IMR-90 (cell line): ENCODE results near the gene LSM14B. TPM values are rescaled to one million over a fixed set of nuclear protein-coding genes. Genes with fewer than 3 reads are reported as not detected.
A peak's percentile ranks its signal among the peaks of the same experiment; 100 is the strongest.

Source experiments
- ATAC-seq: fragments of 200-7000 bp; cut with Tn5 transposase; 2 replicates; pipeline ENCODE4 v1.9.1; 2020; ENCODE audit warnings: low read depth, mild to moderate bottlenecking, moderate library complexity
- BruUV-seq: library from RNA; stranded (reverse); fragments of 400-500 nt; replicated peaks from 2 replicates; lab custom pipeline; 2021; lab: Mats Ljungman, UMichigan
- CTCF ChIA-PET: fragments of 300-600 bp; formaldehyde crosslinking; extraction: SDS; loops from one replicate; lab custom pipeline; 2021; ENCODE audit warnings: antibody characterized with exemption; lab: Yijun Ruan, JAX
- POLR2A ChIA-PET: fragments of 300-600 bp; sonication (Branson Sonifier 250); formaldehyde crosslinking; loops from one replicate; lab custom pipeline; 2022; ENCODE audit warnings: antibody characterized with exemption; ENCODE audit not compliant: unreplicated experiment; lab: Charles Lee
- DNase-seq: peaks from one replicate; pipeline ENCODE4 v3.0.0; 2013
- H2AFZ ChIP-seq: replicated peaks from 2 replicates; pipeline ENCODE3; 2013; ENCODE audit warnings: low read length, mild to moderate bottlenecking; ENCODE audit not compliant: poor library complexity
- H2AK5ac ChIP-seq: 2 replicates; pipeline ENCODE4 v1.6.1; 2013; ENCODE audit warnings: low read depth, low read length, inconsistent platforms
- H2AK9ac ChIP-seq: replicated peaks from 2 replicates; pipeline ENCODE3; 2013; ENCODE audit warnings: mild to moderate bottlenecking, low read depth, low read length, moderate library complexity; ENCODE audit not compliant: poor library complexity
- H2BK120ac ChIP-seq: 2 replicates; pipeline ENCODE4 v1.6.1; 2013; ENCODE audit warnings: low read depth, low read length, inconsistent platforms
- H2BK15ac ChIP-seq: 3 replicates; pipeline ENCODE4 v1.6.1; 2013; ENCODE audit warnings: low read depth, low read length, inconsistent platforms
- H2BK20ac ChIP-seq: 2 replicates; pipeline ENCODE4 v1.6.1; 2013; ENCODE audit warnings: low read depth, mild to moderate bottlenecking, inconsistent platforms, low read length, moderate library complexity
- H2BK5ac ChIP-seq: 2 replicates; pipeline ENCODE4 v1.6.1; 2013; ENCODE audit warnings: mild to moderate bottlenecking, low read depth, low read length, inconsistent platforms; ENCODE audit not compliant: poor library complexity, severe bottlenecking
- H3K14ac ChIP-seq: replicated peaks from 2 replicates; pipeline ENCODE4 v1.6.1; 2013; ENCODE audit warnings: low read depth, low read length, inconsistent platforms
- H3K18ac ChIP-seq: 2 replicates; pipeline ENCODE4 v1.6.1; 2013; ENCODE audit warnings: low read depth, low read length, control low read depth
- H3K23ac ChIP-seq: 2 replicates; pipeline ENCODE4 v1.6.1; 2013; ENCODE audit warnings: low read depth, low read length, inconsistent platforms
- H3K27ac ChIP-seq: 2 replicates; pipeline ENCODE4 v1.5.1; 2013; ENCODE audit warnings: mild to moderate bottlenecking, control low read depth, low read length; ENCODE audit not compliant: insufficient read depth
- H3K27me3 ChIP-seq: 2 replicates; pipeline ENCODE4 v1.6.1; 2013; ENCODE audit warnings: low read length; ENCODE audit not compliant: control insufficient read depth, insufficient read depth
- H3K36me3 ChIP-seq: 2 replicates; pipeline ENCODE4 v1.6.1; 2013; ENCODE audit warnings: low read length, mixed read lengths; ENCODE audit not compliant: control insufficient read depth, insufficient read depth
- H3K4ac ChIP-seq: 2 replicates; pipeline ENCODE4 v1.6.1; 2013; ENCODE audit warnings: low read depth, low read length, inconsistent platforms
- H3K4me1 ChIP-seq: 2 replicates; pipeline ENCODE4 v1.6.1; 2013; ENCODE audit warnings: low read length, mixed read lengths; ENCODE audit not compliant: control insufficient read depth, insufficient read depth
- H3K4me2 ChIP-seq: 2 replicates; pipeline ENCODE4 v1.6.1; 2013; ENCODE audit warnings: low read depth, mild to moderate bottlenecking, control low read depth, low read length, moderate library complexity
- H3K4me3 ChIP-seq: 2 replicates; pipeline ENCODE4 v1.5.1; 2013; ENCODE audit warnings: low read depth, mild to moderate bottlenecking, control low read depth, low read length, moderate library complexity; ENCODE audit not compliant: insufficient read depth
- H3K56ac ChIP-seq: 2 replicates; pipeline ENCODE4 v1.6.1; 2013; ENCODE audit warnings: low read length, inconsistent platforms; ENCODE audit not compliant: insufficient read depth; ENCODE audit errors: extremely low read depth
- H3K79me1 ChIP-seq, 2 experiments: 2 replicates each; pipeline ENCODE4 v1.6.1; 2013; ENCODE audit warnings: low read length in 2 of 2, inconsistent platforms in 1 of 2, low read depth in 1 of 2
- H3K9ac ChIP-seq: 2 replicates; pipeline ENCODE4 v1.6.1; 2013; ENCODE audit warnings: low read depth, low read length, control low read depth
- H3K9me1 ChIP-seq: 2 replicates; pipeline ENCODE4 v1.6.1; 2013; ENCODE audit warnings: low read length, inconsistent platforms; ENCODE audit not compliant: insufficient read depth
- H3K9me3 ChIP-seq: 2 replicates; pipeline ENCODE4 v1.6.1; 2013; ENCODE audit warnings: low read length; ENCODE audit not compliant: control insufficient read depth, insufficient read depth
- H4K20me1 ChIP-seq: 2 replicates; pipeline ENCODE4 v1.6.1; 2013; ENCODE audit warnings: low read length, inconsistent platforms; ENCODE audit not compliant: insufficient read depth
- H4K5ac ChIP-seq: 2 replicates; pipeline ENCODE4 v1.6.1; 2013; ENCODE audit warnings: mild to moderate bottlenecking, low read depth, low read length, control low read depth
- H4K8ac ChIP-seq, 2 experiments: 2 replicates each; pipeline ENCODE4 v1.6.1; 2013; ENCODE audit warnings: low read depth in 2 of 2, low read length in 2 of 2, control low read depth in 1 of 2, inconsistent platforms in 1 of 2
- H4K91ac ChIP-seq: 2 replicates; pipeline ENCODE4 v1.6.1; 2013; ENCODE audit warnings: low read depth, low read length, inconsistent platforms; ENCODE audit not compliant: insufficient read depth
- BHLHE40 ChIP-seq: fragments of 150-350 bp; IDR thresholded peaks from 2 replicates; pipeline ENCODE4 v1.6.1; 2016; ENCODE audit warnings: mild to moderate bottlenecking, low read depth, low read length
- POLR2A ChIP-seq: IDR thresholded peaks from 2 replicates; pipeline ENCODE4 v1.6.1; 2012; ENCODE audit warnings: mild to moderate bottlenecking, low read depth, low read length
- WGBS, 2 experiments: methylation state at CpG; one replicate each; pipeline versions ENCODE4 v1.1.5 to v1.1.7; 2013; ENCODE audit warnings: missing lambda C conversion rate in 2 of 2; ENCODE audit not compliant: insufficient read length in 1 of 2; ENCODE audit errors: extremely low coverage in 2 of 2; 5-methylcytosine and 5-hydroxymethylcytosine counted together
- dilution Hi-C: fragments of 300-500 bp; cut with HindIII; formaldehyde crosslinking; loops from one replicate; pipeline ENCODE4 v1.14.3; 2018; ENCODE audit warnings: low sequenced_read_pairs; ENCODE audit not compliant: unreplicated experiment
- in situ Hi-C: fragments of 300-500 bp; cut with MboI; formaldehyde crosslinking; loops from 3 replicates; pipeline ENCODE4 v1.14.3; 2019; ENCODE audit warnings: low sequenced_read_pairs, inconsistent platforms, mixed read lengths
- intact Hi-C: fragments of 100-400 bp; cut with micrococcal nuclease; formaldehyde crosslinking; loops from 2 replicates; pipeline ENCODE4 v1.10.0; 2022
- polyA plus RNA-seq, 3 experiments: library from polyadenylated mRNA; depleted of rRNA; stranded (reverse); fragments of >200 nt; gene quantifications; 2 replicates each; pipeline ENCODE4 v1.2.3, GENCODE V29; 2012; ENCODE audit warnings: low replicate concordance in 1 of 3
- total RNA-seq: library from RNA; depleted of rRNA; stranded (reverse); fragments of >200 nt; gene quantifications from 2 replicates; pipeline ENCODE4 v1.2.3, GENCODE V29; 2012
- TF ChIP-seq, protein P1 (sequence below): conservative IDR thresholded peaks from 2 replicates; pipeline ENCODE4 v1.5.1; 2012; ENCODE audit warnings: mild to moderate bottlenecking, low read depth, low read length, improper control_type of control experiment

The LSM14B gene
- total and polyA plus RNA-seq, 2 of the 4 experiments (the other 2 are of a cell fraction) = 23.7 to 41.1 TPM

DNA sequence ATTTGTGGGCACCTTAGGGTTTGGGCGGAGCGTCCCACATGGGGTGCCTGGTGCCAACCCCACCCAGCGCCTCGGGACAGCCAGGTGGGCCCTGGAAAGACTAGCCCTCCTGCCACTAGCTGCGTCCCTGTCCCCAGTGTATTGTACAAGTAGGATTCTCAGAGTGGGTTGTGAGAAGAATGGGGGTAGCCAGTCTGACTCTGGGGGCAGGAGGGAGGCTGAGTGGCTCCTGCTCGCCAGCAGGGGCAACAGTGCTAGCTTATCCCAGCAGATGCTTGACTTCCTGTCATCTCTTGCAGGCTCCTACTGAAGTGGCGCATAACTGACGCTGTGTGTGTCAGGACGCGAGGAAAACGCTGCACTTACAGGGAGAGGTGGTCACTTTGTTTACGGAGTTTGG lies 11.6 kb downstream of the LSM14B start:
- TF ChIP-seq POLR2A (no peak), BHLHE40 (no peak)
- TF ChIP-seq, protein P1, sequence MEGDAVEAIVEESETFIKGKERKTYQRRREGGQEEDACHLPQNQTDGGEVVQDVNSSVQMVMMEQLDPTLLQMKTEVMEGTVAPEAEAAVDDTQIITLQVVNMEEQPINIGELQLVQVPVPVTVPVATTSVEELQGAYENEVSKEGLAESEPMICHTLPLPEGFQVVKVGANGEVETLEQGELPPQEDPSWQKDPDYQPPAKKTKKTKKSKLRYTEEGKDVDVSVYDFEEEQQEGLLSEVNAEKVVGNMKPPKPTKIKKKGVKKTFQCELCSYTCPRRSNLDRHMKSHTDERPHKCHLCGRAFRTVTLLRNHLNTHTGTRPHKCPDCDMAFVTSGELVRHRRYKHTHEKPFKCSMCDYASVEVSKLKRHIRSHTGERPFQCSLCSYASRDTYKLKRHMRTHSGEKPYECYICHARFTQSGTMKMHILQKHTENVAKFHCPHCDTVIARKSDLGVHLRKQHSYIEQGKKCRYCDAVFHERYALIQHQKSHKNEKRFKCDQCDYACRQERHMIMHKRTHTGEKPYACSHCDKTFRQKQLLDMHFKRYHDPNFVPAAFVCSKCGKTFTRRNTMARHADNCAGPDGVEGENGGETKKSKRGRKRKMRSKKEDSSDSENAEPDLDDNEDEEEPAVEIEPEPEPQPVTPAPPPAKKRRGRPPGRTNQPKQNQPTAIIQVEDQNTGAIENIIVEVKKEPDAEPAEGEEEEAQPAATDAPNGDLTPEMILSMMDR = peak; percentile 18; the same call in 1 of the 2 replicates
- Histone ChIP-seq H3K9me1 (no peaks in the 10 kb centered on the region; the same call in 1 of the 2 replicates), H3K23ac (no peak overlapping the region), H3K4me3 (no peak overlapping the region), H3K9ac (no peak overlapping the region), H3K36me3 (peaks cover 82% of the 10 kb centered on the region), H4K20me1 (peaks cover 71% of the 10 kb centered on the region), H3K4me1 (peaks cover 3% of the 10 kb centered on the region; the same call in 1 of the 2 replicates), H3K27ac (no peak overlapping the region), H2AK9ac (no peak overlapping the region), H2BK5ac (no peak overlapping the region), H4K8ac (no peak overlapping the region), H2BK15ac (no peak overlapping the region), H3K27me3 (no peaks in the 10 kb centered on the region), H3K9me3 (no peaks in the 10 kb centered on the region), H2BK20ac (no peak overlapping the region), H2AFZ (no peak overlapping the region), H4K5ac (no peak overlapping the region), H2AK5ac (no peak overlapping the region), H3K18ac (no peak overlapping the region), H3K4ac (no peak overlapping the region), H3K4me2 (no peak overlapping the region), H4K91ac (no peak overlapping the region), H2BK120ac (no peak overlapping the region), H3K56ac (no peak overlapping the region), H3K79me1 (peaks cover 8 to 71% of the 10 kb centered on the region in 2 experiments), H3K14ac (no peak overlapping the region)
- intact Hi-C loops (no loop called here), in situ Hi-C loops (no loop called here), dilution Hi-C loops (no loop called here)
- DNase-seq = no peak
- 92% methylated on average over 2 of the region's 12 CpGs; no CpG with 5 or more reads in 1 of the 2 experiments for WGBS, 2 experiments
- BruUV-seq = no TSS peak
- CTCF ChIA-PET = no interaction called here
- POLR2A ChIA-PET = no interaction called here
- ATAC-seq = peak; percentile 30; the same call in 1 of the 2 replicates
